Activated T-helper 17 cell treated with anti-CD3 and anti-CD28 coated beads, Interleukin-2, amount 50 U/mL, for 72 hours (primary cell): ENCODE data around the gene SNRK. TPM values are rescaled to one million over a fixed set of nuclear protein-coding genes. Genes with fewer than 3 reads are reported as not detected.
A peak's percentile ranks its signal among the peaks of the same experiment; 100 is the strongest.

Source experiments
- ATAC-seq: fragments of 150-1000 bp; cut with Tn5 transposase; replicated peaks from 2 replicates; pipeline ENCODE4 v1.10.0; 2021; ENCODE audit warnings: mild to moderate bottlenecking, moderate library complexity
- H3K27ac Mint-ChIP-seq: one replicate; pipeline ENCODE4 v1.8.0; 2022; ENCODE audit warnings: mixed read lengths
- H3K27me3 Mint-ChIP-seq: one replicate; pipeline ENCODE4 v1.8.0; 2022; ENCODE audit warnings: mixed read lengths
- H3K36me3 Mint-ChIP-seq: one replicate; pipeline ENCODE4 v1.8.0; 2022; ENCODE audit warnings: low read depth, mild to moderate bottlenecking, mixed read lengths
- H3K4me1 Mint-ChIP-seq: one replicate; pipeline ENCODE4 v1.8.0; 2022; ENCODE audit warnings: mixed read lengths
- H3K4me3 Mint-ChIP-seq: one replicate; pipeline ENCODE4 v1.8.0; 2022; ENCODE audit warnings: mild to moderate bottlenecking, mixed read lengths
- H3K9me3 Mint-ChIP-seq: one replicate; pipeline ENCODE4 v1.8.0; 2022; ENCODE audit warnings: mixed read lengths
- total RNA-seq, 2 donors: library from RNA; stranded (reverse); gene quantifications; one replicate each; pipeline ENCODE4 v1.2.3, GENCODE V29; 2022

SNRK gene, protein sequence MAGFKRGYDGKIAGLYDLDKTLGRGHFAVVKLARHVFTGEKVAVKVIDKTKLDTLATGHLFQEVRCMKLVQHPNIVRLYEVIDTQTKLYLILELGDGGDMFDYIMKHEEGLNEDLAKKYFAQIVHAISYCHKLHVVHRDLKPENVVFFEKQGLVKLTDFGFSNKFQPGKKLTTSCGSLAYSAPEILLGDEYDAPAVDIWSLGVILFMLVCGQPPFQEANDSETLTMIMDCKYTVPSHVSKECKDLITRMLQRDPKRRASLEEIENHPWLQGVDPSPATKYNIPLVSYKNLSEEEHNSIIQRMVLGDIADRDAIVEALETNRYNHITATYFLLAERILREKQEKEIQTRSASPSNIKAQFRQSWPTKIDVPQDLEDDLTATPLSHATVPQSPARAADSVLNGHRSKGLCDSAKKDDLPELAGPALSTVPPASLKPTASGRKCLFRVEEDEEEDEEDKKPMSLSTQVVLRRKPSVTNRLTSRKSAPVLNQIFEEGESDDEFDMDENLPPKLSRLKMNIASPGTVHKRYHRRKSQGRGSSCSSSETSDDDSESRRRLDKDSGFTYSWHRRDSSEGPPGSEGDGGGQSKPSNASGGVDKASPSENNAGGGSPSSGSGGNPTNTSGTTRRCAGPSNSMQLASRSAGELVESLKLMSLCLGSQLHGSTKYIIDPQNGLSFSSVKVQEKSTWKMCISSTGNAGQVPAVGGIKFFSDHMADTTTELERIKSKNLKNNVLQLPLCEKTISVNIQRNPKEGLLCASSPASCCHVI
- 10 to 100 TPM; 25.7 to 25.8 TPM for total RNA-seq

DNA sequence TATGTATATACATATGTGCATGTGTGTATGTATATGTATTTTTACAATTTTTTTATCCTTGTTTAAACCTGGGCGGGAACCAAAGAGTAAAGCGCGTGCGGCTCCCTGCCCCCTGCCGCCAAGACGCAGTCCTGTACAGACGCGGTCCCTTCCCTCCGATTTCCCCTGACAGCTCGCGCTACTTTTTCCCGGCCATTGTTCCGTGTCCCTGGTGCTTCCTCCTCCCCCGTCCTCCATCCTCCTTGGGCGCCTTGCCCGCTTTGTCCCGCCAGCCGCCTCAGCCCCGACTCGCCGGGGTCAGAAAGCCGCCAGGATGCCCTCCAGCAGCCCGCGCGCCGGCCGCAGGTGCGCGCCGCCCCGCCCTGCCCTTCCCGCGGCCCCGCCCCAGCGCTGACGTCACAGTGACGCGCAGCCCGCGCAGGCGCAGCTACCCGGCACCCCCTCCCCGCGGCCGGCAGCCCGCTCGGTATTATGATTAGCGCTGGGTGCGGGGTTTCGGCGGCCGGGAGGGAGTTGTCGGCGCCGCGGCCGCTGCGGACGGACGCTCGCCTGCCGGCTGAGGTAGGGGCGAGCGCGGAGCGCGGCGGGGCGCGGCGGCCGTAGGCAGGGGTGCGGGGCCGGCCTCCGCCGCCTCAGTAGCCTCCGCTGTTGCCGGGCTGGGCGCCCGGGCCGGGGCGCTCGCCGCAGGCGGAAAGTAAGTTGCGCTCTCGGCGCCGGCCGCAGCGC, at the start of gene SNRK:
SNRK (plus strand) TSS at position 426 of the 726 bp plus-strand sequence. CDS start 16,664 bp downstream, outside the sequence.
- H3K4me3 Mint-ChIP-seq = peak within 1 kb of the TSS; percentile 90
- no peaks in the 10 kb centered on the region for H3K9me3 Mint-ChIP-seq
- H3K4me1 Mint-ChIP-seq = peaks cover 24% of the 10 kb centered on the region
- ATAC-seq = peak; percentile 87
- H3K27me3 Mint-ChIP-seq = no peaks in the 10 kb centered on the region
- H3K27ac Mint-ChIP-seq = peak within 1 kb of the TSS; percentile 87
- peaks cover 25% of the 10 kb centered on the region for H3K36me3 Mint-ChIP-seq

GRCh38 chr3:43238801-43239200, 47.5 kb upstream of the SNRK start:
- Mint-ChIP-seq H3K4me1 (peaks cover 11% of the 10 kb centered on the region), H3K27me3 (no peaks in the 10 kb centered on the region), H3K27ac (no peak overlapping the region), H3K4me3 (no peak overlapping the region), H3K9me3 (no peaks in the 10 kb centered on the region), H3K36me3 (no peaks in the 10 kb centered on the region)
- ATAC-seq = no peak

DNA sequence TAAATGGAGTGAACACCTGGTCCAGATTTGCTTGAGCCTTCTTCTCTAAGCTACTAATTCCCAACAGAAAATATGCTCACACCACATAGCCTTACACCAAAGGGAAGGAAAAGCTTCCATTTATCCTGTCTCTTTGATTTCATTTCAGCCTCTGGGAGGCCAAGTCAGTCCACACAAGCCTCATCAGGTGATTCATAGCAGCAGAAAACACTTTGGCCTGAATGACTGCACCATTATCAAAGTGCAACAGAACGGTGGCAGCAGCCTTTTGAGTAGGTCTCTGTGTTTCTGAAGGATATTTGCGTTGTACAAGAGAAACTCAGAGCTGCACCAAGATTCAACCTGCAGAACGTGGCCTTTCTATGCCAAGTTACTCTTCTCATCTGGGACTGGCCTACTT, 46.6 kb upstream of the SNRK start:
- Mint-ChIP-seq H3K4me3 (no peak overlapping the region), H3K36me3 (no peaks in the 10 kb centered on the region), H3K4me1 (peaks cover 19% of the 10 kb centered on the region), H3K27ac (no peak overlapping the region), H3K9me3 (no peaks in the 10 kb centered on the region), H3K27me3 (no peaks in the 10 kb centered on the region)
- ATAC-seq = peak; percentile 56

- Mint-ChIP-seq H3K4me3 (peak overlapping the region; percentile 39), H3K9me3 (no peaks in the 10 kb centered on the region), H3K4me1 (peaks cover 34% of the 10 kb centered on the region), H3K27ac (peak overlapping the region; percentile 3), H3K36me3 (no peaks in the 10 kb centered on the region), H3K27me3 (no peaks in the 10 kb centered on the region)
- peak; percentile 82 for ATAC-seq
Observed at GRCh38 chr3:43243590-43244587, 42.5 kb upstream of the SNRK start.

DNA sequence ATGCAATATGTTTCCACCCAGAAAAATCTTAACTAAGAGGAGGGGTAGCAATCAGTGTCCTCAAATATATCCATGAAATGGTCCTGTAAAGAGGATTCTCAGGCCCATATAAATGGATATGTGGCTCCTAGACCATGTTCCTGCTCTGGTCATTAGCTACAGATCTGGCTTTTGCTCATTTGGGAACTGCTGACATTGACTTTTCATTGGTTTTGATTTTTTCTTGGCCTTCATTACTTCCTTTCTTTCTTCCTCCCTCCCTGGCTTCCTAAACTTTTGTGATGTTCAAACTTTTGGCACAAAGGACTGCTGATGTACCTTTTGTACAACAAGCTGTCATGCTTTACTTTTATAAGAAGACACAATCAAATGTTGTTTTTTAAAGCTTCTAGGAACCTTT, 41.6 kb upstream of the SNRK start:
- peak overlapping the region; percentile 39 for H3K4me3 Mint-ChIP-seq
- no peaks in the 10 kb centered on the region for H3K9me3 Mint-ChIP-seq
- no peak overlapping the region for H3K27ac Mint-ChIP-seq
- peaks cover 34% of the 10 kb centered on the region for H3K4me1 Mint-ChIP-seq
- ATAC-seq = no peak
- H3K36me3 Mint-ChIP-seq = no peaks in the 10 kb centered on the region
- H3K27me3 Mint-ChIP-seq = no peaks in the 10 kb centered on the region

DNA sequence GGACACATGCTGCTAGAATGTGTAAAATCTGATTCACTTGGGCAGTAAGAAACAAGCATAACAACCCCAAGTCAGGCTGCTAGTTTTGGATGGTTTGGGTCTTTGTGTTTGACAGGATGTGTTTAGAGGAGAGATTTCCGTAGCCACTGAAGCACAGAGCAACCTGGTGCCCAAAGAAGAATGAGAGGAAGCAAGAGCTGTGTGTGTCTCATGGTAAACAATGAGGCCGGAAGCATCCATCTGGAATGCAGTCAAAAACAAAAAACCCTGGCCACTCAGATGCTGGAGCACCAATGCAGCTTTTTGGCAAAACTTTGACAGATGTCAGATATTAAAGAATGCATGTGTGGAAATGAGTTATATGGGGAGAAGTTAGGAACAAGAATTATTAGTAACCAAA, 39.4 kb upstream of the SNRK start:
- Mint-ChIP-seq H3K9me3 (no peaks in the 10 kb centered on the region), H3K36me3 (no peaks in the 10 kb centered on the region), H3K4me3 (peak overlapping the region; percentile 4), H3K27me3 (peaks cover 3% of the 10 kb centered on the region), H3K27ac (peak overlapping the region; percentile 1), H3K4me1 (peaks cover 26% of the 10 kb centered on the region)
- ATAC-seq = no peak

- Mint-ChIP-seq H3K4me1 (peaks cover 26% of the 10 kb centered on the region), H3K36me3 (no peaks in the 10 kb centered on the region), H3K27me3 (peaks cover 3% of the 10 kb centered on the region), H3K4me3 (no peak overlapping the region), H3K9me3 (no peaks in the 10 kb centered on the region), H3K27ac (peak overlapping the region; percentile 1)
- ATAC-seq = no peak
Observed at GRCh38 chr3:43247561-43248184, 38.7 kb upstream of the SNRK start.

DNA sequence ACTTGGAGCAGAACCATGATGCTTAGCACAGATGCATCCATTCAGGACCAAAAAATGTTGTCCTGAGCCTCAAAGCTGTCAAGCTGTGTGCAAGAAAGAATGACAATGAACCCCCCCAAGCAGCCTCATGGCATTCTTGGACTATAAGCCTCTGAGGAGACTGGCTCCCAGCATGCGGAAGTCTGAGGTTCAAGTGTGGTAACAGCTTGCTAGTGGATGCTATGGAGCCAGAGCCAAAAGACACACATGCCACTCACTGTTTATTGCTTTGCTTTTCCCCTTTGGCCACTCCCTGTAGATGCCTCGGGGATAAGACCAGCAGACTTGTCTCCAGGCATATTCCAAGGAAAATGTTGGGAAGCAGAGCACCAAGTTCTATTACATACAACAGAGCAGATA, 38.2 kb upstream of the SNRK start:
- H3K4me1 Mint-ChIP-seq = peaks cover 26% of the 10 kb centered on the region
- no peak for ATAC-seq
- H3K9me3 Mint-ChIP-seq = no peaks in the 10 kb centered on the region
- no peak overlapping the region for H3K27ac Mint-ChIP-seq
- H3K4me3 Mint-ChIP-seq = no peak overlapping the region
- peaks cover 3% of the 10 kb centered on the region for H3K27me3 Mint-ChIP-seq
- no peaks in the 10 kb centered on the region for H3K36me3 Mint-ChIP-seq

GRCh38 chr3:43248973-43249372, 37.4 kb upstream of the SNRK start:
- Mint-ChIP-seq H3K27ac (peak overlapping the region; percentile 1), H3K4me3 (no peak overlapping the region), H3K27me3 (peaks cover 3% of the 10 kb centered on the region), H3K36me3 (no peaks in the 10 kb centered on the region), H3K4me1 (peaks cover 21% of the 10 kb centered on the region), H3K9me3 (no peaks in the 10 kb centered on the region)
- no peak for ATAC-seq

DNA sequence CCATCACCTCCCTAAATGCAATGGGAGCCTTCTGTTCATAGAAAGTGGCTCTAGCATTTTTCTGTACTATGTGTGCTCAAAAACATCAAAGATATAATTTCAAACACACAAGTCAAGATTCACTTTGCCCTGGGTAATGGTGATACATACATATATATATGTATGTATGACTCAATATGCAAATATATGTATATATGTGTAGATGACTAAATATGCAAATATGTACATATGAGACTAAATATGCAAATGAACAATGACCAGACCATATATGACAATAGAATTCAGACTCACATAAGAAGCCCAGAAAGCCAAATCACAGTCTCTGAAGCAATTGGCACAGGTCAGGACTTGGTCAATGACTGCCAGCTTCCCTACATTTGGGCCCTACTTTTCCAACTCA, 36.9 kb upstream of the SNRK start:
- Mint-ChIP-seq H3K27ac (peak overlapping the region; percentile 1), H3K9me3 (no peaks in the 10 kb centered on the region), H3K27me3 (peaks cover 3% of the 10 kb centered on the region), H3K36me3 (no peaks in the 10 kb centered on the region), H3K4me1 (peaks cover 16% of the 10 kb centered on the region), H3K4me3 (no peak overlapping the region)
- ATAC-seq = peak; percentile 53

GRCh38 chr3:43253294-43253693, 33.0 kb upstream of the SNRK start:
- H3K4me3 Mint-ChIP-seq = no peak overlapping the region
- H3K27me3 Mint-ChIP-seq = peaks cover 3% of the 10 kb centered on the region
- ATAC-seq = no peak

GRCh38 chr3:43254125-43254524, 32.2 kb upstream of the SNRK start:
- H3K9me3 Mint-ChIP-seq = no peaks in the 10 kb centered on the region
- peaks cover 3% of the 10 kb centered on the region for H3K27me3 Mint-ChIP-seq
- no peak for ATAC-seq
- no peak overlapping the region for H3K27ac Mint-ChIP-seq
- no peaks in the 10 kb centered on the region for H3K36me3 Mint-ChIP-seq
- H3K4me3 Mint-ChIP-seq = no peak overlapping the region
- H3K4me1 Mint-ChIP-seq = peaks cover 10% of the 10 kb centered on the region

More at GRCh38 chr3:43253294-43253693, 33.0 kb upstream of the SNRK start:
- Mint-ChIP-seq H3K4me1 (peaks cover 10% of the 10 kb centered on the region), H3K36me3 (no peaks in the 10 kb centered on the region), H3K27ac (no peak overlapping the region), H3K9me3 (no peaks in the 10 kb centered on the region)

- no peaks in the 10 kb centered on the region for H3K9me3 Mint-ChIP-seq
- no peak overlapping the region for H3K27ac Mint-ChIP-seq
- H3K36me3 Mint-ChIP-seq = no peaks in the 10 kb centered on the region
- ATAC-seq = no peak
- peaks cover 3% of the 10 kb centered on the region for H3K27me3 Mint-ChIP-seq
- no peak overlapping the region for H3K4me3 Mint-ChIP-seq
- peaks cover 10% of the 10 kb centered on the region for H3K4me1 Mint-ChIP-seq
Observed at GRCh38 chr3:43255662-43256061, 30.7 kb upstream of the SNRK start.
